ENCODE results near the gene CNOT8.
A peak's percentile ranks its signal among the peaks of the same experiment; 100 is the strongest.

GRCh38 chr5:154857530-154858296 lies 714 bp upstream of the CNOT8 start:
- peak; percentile 77 for TF ChIP-seq POLR2AphosphoS5 (IDR thresholded peaks at IDR 0.05; ENCODE audit: low read depth, low read length)
- TF ChIP-seq CTCF (IDR thresholded peaks at IDR 0.05): no peak

All from Panc1 (cell line).